Spinal cord (tissue), 10 donors: ENCODE measurements around the gene KDM1A. TPM values are rescaled to one million over a fixed set of nuclear protein-coding genes. Genes with fewer than 3 reads are reported as not detected.
A peak's percentile ranks its signal among the peaks of the same experiment; 100 is the strongest.

Experiments
- DNase-seq, 6 donors: peaks; one replicate each; pipeline versions ENCODE4 v3.0.0 to v3.0.0-alpha.2; 2013 to 2015; ENCODE audit warnings: low spot score in 6 of 6, low read depth in 4 of 6
- H3K27ac ChIP-seq: one replicate; pipeline ENCODE4 v1.5.1; 2013; ENCODE audit warnings: low read depth, low read length, control low read depth
- H3K27me3 ChIP-seq: one replicate; pipeline ENCODE4 v1.6.1; 2013; ENCODE audit warnings: low read length; ENCODE audit not compliant: control insufficient read depth, insufficient read depth
- H3K36me3 ChIP-seq: one replicate; pipeline ENCODE4 v1.6.1; 2013; ENCODE audit warnings: low read length; ENCODE audit not compliant: control insufficient read depth, insufficient read depth
- H3K4me1 ChIP-seq: one replicate; pipeline ENCODE4 v1.6.1; 2013; ENCODE audit warnings: low read length; ENCODE audit not compliant: control insufficient read depth, insufficient read depth
- H3K4me3 ChIP-seq: one replicate; pipeline ENCODE4 v1.5.1; 2013; ENCODE audit warnings: low read depth, low read length, control low read depth
- H3K9me3 ChIP-seq: one replicate; pipeline ENCODE4 v1.6.1; 2013; ENCODE audit warnings: low read length; ENCODE audit not compliant: control insufficient read depth, insufficient read depth
- WGBS: methylation state at CpG from one replicate; pipeline ENCODE4 v1.1.5; 2013; ENCODE audit warnings: missing lambda C conversion rate; ENCODE audit not compliant: insufficient coverage; 5-methylcytosine and 5-hydroxymethylcytosine counted together
- long read RNA-seq, 4 donors: transcript quantifications; one replicate each; lab custom pipeline, GENCODE V29; 2026
- polyA plus RNA-seq, 2 donors: library from polyadenylated mRNA; unstranded; fragments of 120-200 nt; gene quantifications; one replicate each; pipeline ENCODE4 v1.2.1, GENCODE V29; 2013; ENCODE audit not compliant: insufficient read length in 2 of 2
- total RNA-seq, 2 donors: library from RNA; depleted of rRNA in 1 of 2; stranded (reverse); fragments of 120-200 nt in 1 of 2; fragments of >200 nt in 1 of 2; gene quantifications; one replicate each; pipeline versions ENCODE4 v1.2.3 to v1.2.4, GENCODE V29; 2013 to 2014
- donor health status: healthy.

KDM1A gene
- total RNA-seq (100 to 1,000 TPM; 107 to 129 TPM), polyA plus RNA-seq (100 to 1,000 TPM; 120 to 127 TPM)
- long read RNA-seq, donor 1, transcript KDM1A-206 (1 exons, 2,810 nt) = major isoform, 18 of 85 reads
- long read RNA-seq, donor 1, transcript KDM1A-201 (19 exons, 3,033 nt) = minor isoform, 11 of 85 reads
- long read RNA-seq, donor 1, partial matches to known transcripts = 49 of 85 reads
- long read RNA-seq, donor 1, other reads (novel, unspliced or antisense) = 7 of 85 reads
- long read RNA-seq, donor 2, transcript KDM1A-206 (1 exons, 2,810 nt) = major isoform, 8 of 24 reads
- long read RNA-seq, donor 2, partial matches to known transcripts = 15 of 24 reads
- long read RNA-seq, donor 2, other reads (novel, unspliced or antisense) = 0 of 24 reads
- long read RNA-seq, donor 3, transcript KDM1A-206 (1 exons, 2,810 nt) = major isoform, 6 of 41 reads
- long read RNA-seq, donor 3, partial matches to known transcripts = 33 of 41 reads
- long read RNA-seq, donor 3, other reads (novel, unspliced or antisense) = 0 of 41 reads
- long read RNA-seq, donor 4, transcript KDM1A-206 (1 exons, 2,810 nt) = major isoform, 33 of 79 reads
- long read RNA-seq, donor 4, partial matches to known transcripts = 42 of 79 reads
- long read RNA-seq, donor 4, other reads (novel, unspliced or antisense) = 0 of 79 reads

GRCh38 chr1:23019094-23019862, at the start of gene KDM1A:
Gene KDM1A, plus strand, starts transcription at chr1:23019468. Its CDS starts 129 bp downstream, at chr1:23019597.
- Histone ChIP-seq H3K4me3 (peak within 1 kb of the TSS; percentile 92), H3K4me1 (peaks cover 5% of the 10 kb centered on the region), H3K27ac (peak within 1 kb of the TSS; percentile 88), H3K9me3 (no peaks in the 10 kb centered on the region), H3K36me3 (no peaks in the 10 kb centered on the region), H3K27me3 (no peaks in the 10 kb centered on the region)
- DNase-seq = peak; percentile 94 to 99 (median 96)
- under 1% methylated on average over 85 of the region's 85 CpGs for WGBS

- H3K4me1 ChIP-seq = peaks cover 10% of the 10 kb centered on the region
- H3K27ac ChIP-seq = no peak overlapping the region
- no peak for DNase-seq
- H3K36me3 ChIP-seq = no peaks in the 10 kb centered on the region
- no peaks in the 10 kb centered on the region for H3K9me3 ChIP-seq
- no peak overlapping the region for H3K4me3 ChIP-seq
- WGBS = 100% methylated on average over 1 of the region's 2 CpGs
- H3K27me3 ChIP-seq = peaks cover 9% of the 10 kb centered on the region
Measured at GRCh38 chr1:22970096-22970495, 49.2 kb upstream of the KDM1A start.

- H3K27me3 ChIP-seq = peaks cover 9% of the 10 kb centered on the region
- 26% methylated on average over 3 of the region's 3 CpGs for WGBS
- peak in 1 of 6 donors; percentile 6 for DNase-seq
Measured at GRCh38 chr1:22971161-22971560, 48.1 kb upstream of the KDM1A start.

GRCh38 chr1:22971611-22972405, 47.5 kb upstream of the KDM1A start:
- H3K4me3 ChIP-seq = no peak overlapping the region
- H3K9me3 ChIP-seq = no peaks in the 10 kb centered on the region
- peaks cover 16% of the 10 kb centered on the region for H3K4me1 ChIP-seq
- WGBS = 65% methylated on average over 5 of the region's 5 CpGs
- no peak overlapping the region for H3K27ac ChIP-seq
- peaks cover 9% of the 10 kb centered on the region for H3K27me3 ChIP-seq
- DNase-seq = no peak
- no peaks in the 10 kb centered on the region for H3K36me3 ChIP-seq

More at GRCh38 chr1:22971161-22971560, 48.1 kb upstream of the KDM1A start:
- Histone ChIP-seq H3K4me1 (peaks cover 13% of the 10 kb centered on the region), H3K9me3 (no peaks in the 10 kb centered on the region), H3K27ac (no peak overlapping the region), H3K4me3 (no peak overlapping the region), H3K36me3 (no peaks in the 10 kb centered on the region)

- peak in 1 of 6 donors; percentile 6 for DNase-seq
- Histone ChIP-seq H3K9me3 (no peaks in the 10 kb centered on the region), H3K27me3 (peaks cover 9% of the 10 kb centered on the region), H3K4me1 (peaks cover 16% of the 10 kb centered on the region), H3K27ac (no peak within 1 kb of the TSS), H3K4me3 (no peak within 1 kb of the TSS), H3K36me3 (no peaks in the 10 kb centered on the region)
- 70% methylated on average over 5 of the region's 5 CpGs for WGBS
Measured at GRCh38 chr1:22972760-22973159, 46.5 kb upstream of the KDM1A start, which contains the start of gene LACTBL1. Gene LACTBL1, minus strand, starts transcription at chr1:22972866. Its CDS starts 550 bp downstream, at chr1:22972316.

GRCh38 chr1:22975694-22976093, 43.6 kb upstream of the KDM1A start:
- H3K36me3 ChIP-seq = no peaks in the 10 kb centered on the region
- WGBS = 79% methylated on average over 2 of the region's 3 CpGs
- H3K27me3 ChIP-seq = peaks cover 5% of the 10 kb centered on the region
- no peak overlapping the region for H3K4me3 ChIP-seq
- no peak for DNase-seq
- no peak overlapping the region for H3K27ac ChIP-seq
- no peaks in the 10 kb centered on the region for H3K9me3 ChIP-seq
- H3K4me1 ChIP-seq = peaks cover 16% of the 10 kb centered on the region

GRCh38 chr1:22976127-22976460, 43.2 kb upstream of the KDM1A start:
- no peaks in the 10 kb centered on the region for H3K9me3 ChIP-seq
- H3K27me3 ChIP-seq = peaks cover 5% of the 10 kb centered on the region
- peaks cover 13% of the 10 kb centered on the region for H3K4me1 ChIP-seq
- 93% methylated on average over 2 of the region's 4 CpGs for WGBS
- no peak for DNase-seq
- H3K36me3 ChIP-seq = no peaks in the 10 kb centered on the region
- no peak overlapping the region for H3K4me3 ChIP-seq
- H3K27ac ChIP-seq = no peak overlapping the region

- Histone ChIP-seq H3K27me3 (peaks cover 3% of the 10 kb centered on the region), H3K4me3 (no peak overlapping the region), H3K36me3 (no peaks in the 10 kb centered on the region), H3K9me3 (no peaks in the 10 kb centered on the region), H3K27ac (no peak overlapping the region), H3K4me1 (peaks cover 9% of the 10 kb centered on the region)
- WGBS = 41% methylated on average over 7 of the region's 9 CpGs
- peak; percentile 35 to 88 (median 50) for DNase-seq
Measured at GRCh38 chr1:22976461-22977243, 42.6 kb upstream of the KDM1A start.
